AML-193 (cell line): ENCODE data around the gene PHYH.
A peak's percentile ranks its signal among the peaks of the same experiment; 100 is the strongest.
"Not testable (repeated sequence)": the region's sequence is repeated elsewhere in the genome, so short reads cannot be mapped to it uniquely, and the experiment has no call there.

ENCODE experiments used
- DNase-seq, 2 experiments: peaks; one replicate each; lab custom pipeline; 2025; lab: John Stamatoyannopoulos, UW

PHYH gene

GRCh38 chr10:13299437-13300287 is at the start of gene PHYH:
Gene PHYH, minus strand, starts transcription at chr10:13300064. Its CDS starts 22 bp downstream, at chr10:13300042.
- DNase-seq = peak; percentile 70 to 81

GRCh38 chr10:13348216-13349017 is 48.6 kb upstream of the PHYH start, which contains the start of gene SEPHS1:
Gene SEPHS1, minus strand, starts transcription at chr10:13348293. Its CDS starts 3,343 bp downstream, at chr10:13344950.
- DNase-seq = peak; percentile 63 to 67

GRCh38 chr10:13347500-13348156 is 47.8 kb upstream of the PHYH start:
- peak; percentile 59 to 62 for DNase-seq

- no peak for DNase-seq
Measured at GRCh38 chr10:13347043-13347499, 47.2 kb upstream of the PHYH start.

GRCh38 chr10:13346283-13347042 is 46.6 kb upstream of the PHYH start:
- DNase-seq = no peak

GRCh38 chr10:13340626-13341376 is 40.9 kb upstream of the PHYH start:
- DNase-seq = no peak

- no peak for DNase-seq
Measured at GRCh38 chr10:13340068-13340467, 40.2 kb upstream of the PHYH start.

- DNase-seq = no peak
Measured at GRCh38 chr10:13338390-13339110, 38.7 kb upstream of the PHYH start.

- DNase-seq = no peak
Measured at GRCh38 chr10:13337827-13338196, 37.9 kb upstream of the PHYH start.

GRCh38 chr10:13337128-13337826 is 37.4 kb upstream of the PHYH start:
- DNase-seq = no peak

- DNase-seq = no peak
Measured at GRCh38 chr10:13335881-13336280, 36.0 kb upstream of the PHYH start.

GRCh38 chr10:13334556-13334955 is 34.7 kb upstream of the PHYH start:
- no peak for DNase-seq

- no peak for DNase-seq
Measured at GRCh38 chr10:13331646-13332045, 31.8 kb upstream of the PHYH start.

- DNase-seq = not testable (repeated sequence)
Measured at GRCh38 chr10:13330980-13331379, 31.1 kb upstream of the PHYH start.

- no peak for DNase-seq
Measured at GRCh38 chr10:13329565-13329964, 29.7 kb upstream of the PHYH start.

- no peak for DNase-seq
Measured at GRCh38 chr10:13328613-13329012, 28.7 kb upstream of the PHYH start.

- no peak for DNase-seq
Measured at GRCh38 chr10:13328126-13328525, 28.3 kb upstream of the PHYH start.

- DNase-seq = no peak
Measured at GRCh38 chr10:13327534-13327933, 27.7 kb upstream of the PHYH start.

GRCh38 chr10:13322615-13323148 is 22.8 kb upstream of the PHYH start:
- no peak for DNase-seq
